Measurements from ENCODE around the gene U2AF2.
"Not testable (repeated sequence)": the region's sequence is repeated elsewhere in the genome, so short reads cannot be mapped to it uniquely, and the experiment has no call there.

The U2AF2 gene

GRCh38 chr19:55704494-55705245 lies 49.8 kb downstream of the U2AF2 start:
- no peak overlapping the region for H3K27ac ChIP-seq
- no peak for TF ChIP-seq CTCF (conservative IDR thresholded peaks at IDR 0.05)

GRCh38 chr19:55705972-55706371 lies 51.1 kb downstream of the U2AF2 start:
- TF ChIP-seq CTCF (conservative IDR thresholded peaks at IDR 0.05) = no peak
- H3K27ac ChIP-seq = no peak overlapping the region

- no peak overlapping the region for H3K27ac ChIP-seq
- TF ChIP-seq CTCF (conservative IDR thresholded peaks at IDR 0.05) = no peak
Measured at GRCh38 chr19:55711719-55712118, 56.9 kb downstream of the U2AF2 start.

- H3K27ac ChIP-seq = no peak overlapping the region
- no peak for TF ChIP-seq CTCF (conservative IDR thresholded peaks at IDR 0.05)
Measured at GRCh38 chr19:55712804-55713631, 58.2 kb downstream of the U2AF2 start.

GRCh38 chr19:55716531-55716930 lies 61.7 kb downstream of the U2AF2 start:
- TF ChIP-seq CTCF (conservative IDR thresholded peaks at IDR 0.05) = no peak
- no peak overlapping the region for H3K27ac ChIP-seq

GRCh38 chr19:55717251-55717650 lies 62.4 kb downstream of the U2AF2 start:
- H3K27ac ChIP-seq = no peak overlapping the region
- TF ChIP-seq CTCF (conservative IDR thresholded peaks at IDR 0.05) = no peak

- H3K27ac ChIP-seq = not testable (repeated sequence)
Measured at GRCh38 chr19:55717879-55718711, 63.3 kb downstream of the U2AF2 start.
